WTC11 (cell line): ENCODE data around the gene MEIKIN.

ENCODE experiments used
- GABPB1 ChIP-seq: sonication (generic); formaldehyde crosslinking; IDR thresholded peaks from 2 replicates; pipeline ENCODE4 v1.8.1; 2023; ENCODE audit warnings: mild to moderate bottlenecking, missing genetic modification reagents
- TF ChIP-seq, protein P1 (sequence below): sonication (generic); formaldehyde crosslinking; IDR thresholded peaks from 2 replicates; pipeline ENCODE4 v1.8.1; 2023; ENCODE audit warnings: mild to moderate bottlenecking, moderate library complexity, missing genetic modification reagents
- TF ChIP-seq, protein P2 (sequence below): sonication (generic); formaldehyde crosslinking; IDR thresholded peaks from 2 replicates; pipeline ENCODE4 v1.8.1; 2023; ENCODE audit warnings: mild to moderate bottlenecking, missing genetic modification reagents, borderline replicate concordance
- TF ChIP-seq, protein P3 (sequence below): sonication (generic); formaldehyde crosslinking; IDR thresholded peaks from 2 replicates; pipeline ENCODE4 v1.8.1; 2023; ENCODE audit warnings: mild to moderate bottlenecking, missing genetic modification reagents, moderate library complexity

DNA sequence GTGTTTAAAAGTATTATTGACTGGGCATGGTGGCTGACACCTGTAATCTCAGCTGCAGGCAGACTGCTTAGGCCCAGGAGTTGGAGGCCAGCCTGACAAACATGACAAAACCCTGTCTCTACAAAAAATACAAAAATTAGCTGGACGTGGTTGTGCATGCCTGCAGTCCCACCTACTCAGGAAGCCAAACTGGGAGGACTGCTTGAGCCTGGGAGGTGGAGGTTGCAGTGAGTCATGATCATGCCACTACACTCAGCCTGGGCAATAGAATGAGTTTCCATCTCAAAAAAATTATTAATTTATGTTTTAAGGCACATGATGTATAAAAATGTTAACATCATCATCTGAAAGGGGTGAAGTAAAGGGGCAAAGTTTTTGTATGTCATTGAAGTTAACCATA, 98.9 kb downstream of the MEIKIN start:
- TF ChIP-seq, protein P1, sequence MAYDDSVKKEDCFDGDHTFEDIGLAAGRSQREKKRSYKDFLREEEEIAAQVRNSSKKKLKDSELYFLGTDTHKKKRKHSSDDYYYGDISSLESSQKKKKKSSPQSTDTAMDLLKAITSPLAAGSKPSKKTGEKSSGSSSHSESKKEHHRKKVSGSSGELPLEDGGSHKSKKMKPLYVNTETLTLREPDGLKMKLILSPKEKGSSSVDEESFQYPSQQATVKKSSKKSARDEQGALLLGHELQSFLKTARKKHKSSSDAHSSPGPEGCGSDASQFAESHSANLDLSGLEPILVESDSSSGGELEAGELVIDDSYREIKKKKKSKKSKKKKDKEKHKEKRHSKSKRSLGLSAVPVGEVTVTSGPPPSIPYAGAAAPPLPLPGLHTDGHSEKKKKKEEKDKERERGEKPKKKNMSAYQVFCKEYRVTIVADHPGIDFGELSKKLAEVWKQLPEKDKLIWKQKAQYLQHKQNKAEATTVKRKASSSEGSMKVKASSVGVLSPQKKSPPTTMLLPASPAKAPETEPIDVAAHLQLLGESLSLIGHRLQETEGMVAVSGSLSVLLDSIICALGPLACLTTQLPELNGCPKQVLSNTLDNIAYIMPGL (CRISPR knock-in tag) = no peak
- TF ChIP-seq, protein P2, sequence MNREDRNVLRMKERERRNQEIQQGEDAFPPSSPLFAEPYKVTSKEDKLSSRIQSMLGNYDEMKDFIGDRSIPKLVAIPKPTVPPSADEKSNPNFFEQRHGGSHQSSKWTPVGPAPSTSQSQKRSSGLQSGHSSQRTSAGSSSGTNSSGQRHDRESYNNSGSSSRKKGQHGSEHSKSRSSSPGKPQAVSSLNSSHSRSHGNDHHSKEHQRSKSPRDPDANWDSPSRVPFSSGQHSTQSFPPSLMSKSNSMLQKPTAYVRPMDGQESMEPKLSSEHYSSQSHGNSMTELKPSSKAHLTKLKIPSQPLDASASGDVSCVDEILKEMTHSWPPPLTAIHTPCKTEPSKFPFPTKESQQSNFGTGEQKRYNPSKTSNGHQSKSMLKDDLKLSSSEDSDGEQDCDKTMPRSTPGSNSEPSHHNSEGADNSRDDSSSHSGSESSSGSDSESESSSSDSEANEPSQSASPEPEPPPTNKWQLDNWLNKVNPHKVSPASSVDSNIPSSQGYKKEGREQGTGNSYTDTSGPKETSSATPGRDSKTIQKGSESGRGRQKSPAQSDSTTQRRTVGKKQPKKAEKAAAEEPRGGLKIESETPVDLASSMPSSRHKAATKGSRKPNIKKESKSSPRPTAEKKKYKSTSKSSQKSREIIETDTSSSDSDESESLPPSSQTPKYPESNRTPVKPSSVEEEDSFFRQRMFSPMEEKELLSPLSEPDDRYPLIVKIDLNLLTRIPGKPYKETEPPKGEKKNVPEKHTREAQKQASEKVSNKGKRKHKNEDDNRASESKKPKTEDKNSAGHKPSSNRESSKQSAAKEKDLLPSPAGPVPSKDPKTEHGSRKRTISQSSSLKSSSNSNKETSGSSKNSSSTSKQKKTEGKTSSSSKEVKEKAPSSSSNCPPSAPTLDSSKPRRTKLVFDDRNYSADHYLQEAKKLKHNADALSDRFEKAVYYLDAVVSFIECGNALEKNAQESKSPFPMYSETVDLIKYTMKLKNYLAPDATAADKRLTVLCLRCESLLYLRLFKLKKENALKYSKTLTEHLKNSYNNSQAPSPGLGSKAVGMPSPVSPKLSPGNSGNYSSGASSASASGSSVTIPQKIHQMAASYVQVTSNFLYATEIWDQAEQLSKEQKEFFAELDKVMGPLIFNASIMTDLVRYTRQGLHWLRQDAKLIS (CRISPR knock-in tag) = no peak
- TF ChIP-seq, protein P3, sequence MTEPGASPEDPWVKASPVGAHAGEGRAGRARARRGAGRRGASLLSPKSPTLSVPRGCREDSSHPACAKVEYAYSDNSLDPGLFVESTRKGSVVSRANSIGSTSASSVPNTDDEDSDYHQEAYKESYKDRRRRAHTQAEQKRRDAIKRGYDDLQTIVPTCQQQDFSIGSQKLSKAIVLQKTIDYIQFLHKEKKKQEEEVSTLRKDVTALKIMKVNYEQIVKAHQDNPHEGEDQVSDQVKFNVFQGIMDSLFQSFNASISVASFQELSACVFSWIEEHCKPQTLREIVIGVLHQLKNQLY (CRISPR knock-in tag) = no peak
- TF ChIP-seq GABPB1 (CRISPR knock-in tag) = no peak
